SKM-1 treated with dmso at 0.1 percent for 144 hours (cell line): ENCODE results near the gene ZNF648.
"Not testable (repeated sequence)": the region's sequence is repeated elsewhere in the genome, so short reads cannot be mapped to it uniquely, and the experiment has no call there.

Source experiments
- DNase-seq: peaks from one replicate; lab custom pipeline; 2025; ENCODE audit not compliant: unreplicated experiment; lab: John Stamatoyannopoulos, UW

The ZNF648 gene

DNA sequence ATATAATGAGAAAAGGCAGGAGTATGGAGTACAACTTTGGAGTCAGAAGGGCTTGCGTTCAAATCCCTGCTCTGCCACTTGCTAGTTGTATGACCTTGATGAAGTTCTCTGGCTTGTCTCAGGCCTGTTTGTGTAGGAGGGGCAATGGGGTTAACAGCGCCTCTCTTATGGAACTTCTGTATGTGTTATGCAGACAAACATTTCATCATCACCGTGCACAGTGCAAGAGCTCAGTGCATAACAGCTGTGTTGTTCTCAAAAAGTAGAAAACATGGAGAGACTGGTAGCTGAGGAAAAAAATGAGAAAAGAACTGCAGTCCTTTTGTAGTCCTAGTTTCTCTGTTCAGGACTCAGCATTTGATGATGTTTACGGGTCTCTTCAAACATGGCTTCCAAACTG is 10.4 kb upstream of the ZNF648 start:
- no peak for DNase-seq

GRCh38 chr1:182069028-182069466 is 7.5 kb upstream of the ZNF648 start:
- DNase-seq: peak; percentile 74

GRCh38 chr1:182066934-182067333 is 5.4 kb upstream of the ZNF648 start:
- no peak for DNase-seq

DNA sequence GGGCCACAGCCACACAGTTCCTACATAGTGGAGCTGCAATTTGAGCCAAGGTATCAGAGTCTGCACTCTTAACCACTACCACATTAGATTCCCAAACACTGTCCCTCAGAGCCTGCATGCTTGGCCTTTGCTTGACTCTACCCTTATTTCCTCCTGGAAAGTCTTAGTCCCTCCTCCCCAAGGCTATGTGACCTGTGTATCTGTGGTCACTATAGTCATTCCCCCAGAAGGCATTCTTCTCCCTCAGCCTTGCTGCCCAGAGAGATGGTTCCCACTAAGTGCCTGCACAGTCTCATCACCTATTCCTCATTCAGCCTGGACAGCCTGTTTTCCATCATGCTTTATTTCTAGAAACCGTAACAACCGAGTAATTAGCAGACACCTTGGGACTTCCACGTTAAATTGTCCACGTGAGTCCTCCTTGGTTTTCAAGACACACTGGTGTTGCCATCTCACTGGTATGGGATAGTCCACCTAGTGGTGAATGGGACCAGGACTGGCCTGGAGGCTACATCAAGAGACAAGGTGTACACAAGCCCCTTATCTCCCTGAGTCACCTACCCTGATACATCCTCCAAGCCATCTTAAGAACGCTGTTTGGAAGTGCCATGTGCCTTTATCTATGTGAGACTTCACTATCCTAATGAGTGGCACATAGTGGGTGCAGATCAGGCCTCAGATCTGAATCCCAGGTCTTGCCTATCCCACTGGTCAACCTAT is 3.8 kb upstream of the ZNF648 start:
- no peak for DNase-seq

DNA sequence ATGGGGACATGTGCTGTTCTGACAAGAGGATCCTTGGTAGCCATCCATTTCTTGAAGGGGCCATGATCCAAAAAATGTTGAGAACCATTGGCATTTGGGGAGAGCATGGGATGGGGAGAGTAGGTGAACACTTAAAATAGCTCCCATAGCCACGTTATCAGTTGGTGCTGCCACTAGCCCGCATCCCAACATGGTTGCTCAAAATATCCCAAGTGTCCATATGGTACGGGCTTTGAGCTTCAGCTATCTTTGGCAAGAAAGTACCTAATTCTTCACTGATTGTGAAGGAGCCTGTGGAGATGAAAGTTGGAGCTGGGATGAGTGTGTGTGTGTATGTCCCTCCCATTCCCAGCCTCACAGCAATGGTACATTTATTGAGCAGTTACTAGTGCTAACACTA is 3.1 kb upstream of the ZNF648 start:
- DNase-seq: no peak

- DNase-seq: no peak
Measured at GRCh38 chr1:182062223-182062622, 711 bp upstream of the ZNF648 start.

GRCh38 chr1:182060877-182061276 is 635 bp downstream of the ZNF648 start:
- DNase-seq: no peak

- no peak for DNase-seq
Measured at GRCh38 chr1:182059936-182060335, 1.6 kb downstream of the ZNF648 start.

GRCh38 chr1:182056601-182057366 is 4.7 kb downstream of the ZNF648 start:
- DNase-seq: no peak

DNA sequence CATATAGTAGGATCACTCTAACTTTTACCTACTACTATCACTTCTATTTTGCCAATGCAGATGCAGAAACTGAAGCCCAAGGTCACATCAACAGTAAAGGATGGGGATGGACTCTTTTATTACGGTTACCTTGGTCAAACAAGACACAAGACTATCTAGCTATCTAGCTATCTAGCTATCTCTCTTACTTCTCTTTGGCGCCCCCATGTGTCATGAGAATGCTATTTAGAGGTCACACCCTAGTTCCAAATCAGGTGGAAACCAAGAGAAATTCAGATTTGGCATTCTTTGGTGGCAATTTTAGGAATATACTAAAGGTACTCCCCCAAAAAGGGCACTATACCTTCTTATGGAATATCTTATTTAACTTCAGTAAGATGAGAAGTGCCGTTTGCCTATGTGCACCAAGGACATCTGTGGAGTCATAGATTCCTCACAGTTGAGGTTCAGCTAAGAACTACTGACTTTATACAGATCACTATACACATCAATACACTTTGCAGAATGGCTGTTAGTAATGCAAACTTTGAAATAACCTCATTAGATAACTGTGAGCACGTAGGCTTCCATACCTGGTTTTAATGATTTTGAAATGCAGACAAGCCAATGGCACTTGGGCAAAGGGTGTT is 6.7 kb downstream of the ZNF648 start:
- peak; percentile 69 for DNase-seq

GRCh38 chr1:182052355-182052754 is 9.2 kb downstream of the ZNF648 start:
- DNase-seq: no peak

- DNase-seq: no peak
Measured at GRCh38 chr1:182051938-182052337, 9.6 kb downstream of the ZNF648 start.

- peak; percentile 81 for DNase-seq
Measured at GRCh38 chr1:182050481-182051448, 10.7 kb downstream of the ZNF648 start.

DNA sequence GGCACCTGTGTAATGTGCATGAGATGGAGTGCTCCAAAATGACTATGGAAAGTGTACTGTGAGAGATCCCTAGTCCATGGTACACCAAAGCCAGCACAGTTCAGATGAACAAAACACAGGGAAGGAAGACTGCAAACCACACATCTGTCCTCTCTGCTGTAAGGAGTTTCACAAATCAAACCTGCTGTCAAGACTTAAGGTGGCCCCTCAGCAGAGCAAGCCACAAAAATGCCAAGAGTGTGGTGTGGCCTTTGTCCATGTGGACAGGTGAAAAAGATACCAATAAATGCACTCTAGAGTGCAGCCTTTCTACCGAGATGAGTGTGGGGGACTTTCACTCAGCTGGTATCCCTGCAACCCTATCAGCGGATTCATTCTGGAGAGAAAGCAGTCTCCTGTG is 12.9 kb downstream of the ZNF648 start:
- no peak for DNase-seq

- DNase-seq: no peak
Measured at GRCh38 chr1:182046763-182047162, 14.7 kb downstream of the ZNF648 start.

- DNase-seq: not testable (repeated sequence)
Measured at GRCh38 chr1:182045481-182045880, 16.0 kb downstream of the ZNF648 start.

GRCh38 chr1:182041615-182042014 is 19.9 kb downstream of the ZNF648 start:
- peak; percentile 73 for DNase-seq

- DNase-seq: no peak
Measured at GRCh38 chr1:182038220-182038619, 23.3 kb downstream of the ZNF648 start.

DNA sequence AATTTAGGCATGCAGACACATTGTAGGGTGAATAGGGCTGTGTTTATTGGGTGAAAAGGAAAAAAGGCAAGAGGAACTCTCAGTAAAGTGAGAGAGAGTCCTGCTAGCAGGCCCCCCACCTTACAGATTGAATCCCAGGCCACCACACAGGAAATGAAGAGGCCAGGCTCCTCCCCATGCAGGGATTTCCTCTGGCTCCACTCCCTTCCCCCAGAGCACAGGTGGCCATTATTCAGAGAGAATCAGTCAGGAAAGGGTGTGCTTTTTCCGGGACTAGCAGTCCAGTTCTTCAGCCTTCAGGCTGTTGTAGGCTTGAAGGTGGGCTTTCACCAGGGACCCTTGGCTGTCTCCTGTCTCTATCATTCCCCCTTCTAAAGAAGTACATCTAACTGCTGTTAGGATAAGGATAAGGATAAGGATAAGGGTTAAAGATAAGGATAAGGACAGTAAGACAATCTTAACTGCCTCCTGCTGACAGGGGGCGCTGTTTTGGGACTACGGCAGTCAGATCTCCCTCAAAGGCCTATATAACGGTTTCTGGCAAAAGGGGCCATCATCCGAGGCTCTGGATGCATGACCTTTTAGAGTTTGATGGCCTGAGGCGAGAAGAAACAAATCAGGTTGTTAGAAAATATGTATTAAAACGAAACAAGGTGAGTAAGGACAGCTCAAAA is 26.3 kb downstream of the ZNF648 start:
- DNase-seq: no peak

DNA sequence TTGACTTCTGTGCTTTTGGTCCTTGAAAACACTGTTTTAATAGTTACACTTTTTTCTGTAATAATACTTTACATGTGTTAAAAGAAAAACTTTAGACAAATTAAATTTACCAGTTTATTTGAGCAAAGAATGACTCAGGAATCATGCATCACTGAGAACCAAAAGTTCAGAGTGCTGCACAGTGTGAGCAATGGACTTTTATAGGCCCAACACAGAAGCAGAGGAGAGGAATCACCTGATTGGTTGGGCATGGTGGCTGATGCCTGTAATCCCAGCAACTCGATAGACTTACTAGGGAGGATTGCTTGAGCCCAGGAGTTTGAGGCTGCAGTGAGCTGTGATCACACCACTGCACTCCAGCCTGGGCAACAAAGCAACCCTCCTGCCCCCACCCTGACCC is 29.3 kb downstream of the ZNF648 start:
- no peak for DNase-seq
